NCI-H2196 (cell line): ENCODE results near the gene LRCH2.
"Not testable (repeated sequence)": the region's sequence is repeated elsewhere in the genome, so short reads cannot be mapped to it uniquely, and the experiment has no call there.

Experiments
- DNase-seq: peaks from one replicate; lab custom pipeline; 2025; ENCODE audit not compliant: unreplicated experiment; lab: John Stamatoyannopoulos, UW

LRCH2 gene

GRCh38 chrX:115233497-115234455 lies at the start of gene LRCH2:
Gene LRCH2, minus strand, starts transcription at chrX:115234096. Its CDS starts 55 bp downstream, at chrX:115234041.
- no peak for DNase-seq

- DNase-seq = no peak
Measured at GRCh38 chrX:115269051-115269683, 35.3 kb upstream of the LRCH2 start.

- DNase-seq = no peak
Measured at GRCh38 chrX:115268421-115268820, 34.5 kb upstream of the LRCH2 start.

GRCh38 chrX:115266300-115266699 lies 32.4 kb upstream of the LRCH2 start:
- DNase-seq = no peak

- DNase-seq = no peak
Measured at GRCh38 chrX:115264009-115264408, 30.1 kb upstream of the LRCH2 start.

- no peak for DNase-seq
Measured at GRCh38 chrX:115261148-115261547, 27.3 kb upstream of the LRCH2 start.

- no peak for DNase-seq
Measured at GRCh38 chrX:115260330-115260729, 26.4 kb upstream of the LRCH2 start.

GRCh38 chrX:115259238-115259875 lies 25.5 kb upstream of the LRCH2 start:
- no peak for DNase-seq

- DNase-seq = no peak
Measured at GRCh38 chrX:115257711-115258110, 23.8 kb upstream of the LRCH2 start.

- no peak for DNase-seq
Measured at GRCh38 chrX:115255003-115255402, 21.1 kb upstream of the LRCH2 start.

- no peak for DNase-seq
Measured at GRCh38 chrX:115251458-115252233, 17.8 kb upstream of the LRCH2 start.

- DNase-seq = no peak
Measured at GRCh38 chrX:115237056-115237455, 3.2 kb upstream of the LRCH2 start.

- DNase-seq = no peak
Measured at GRCh38 chrX:115236560-115236959, 2.7 kb upstream of the LRCH2 start.

GRCh38 chrX:115234461-115234860 lies 565 bp upstream of the LRCH2 start:
- no peak for DNase-seq

GRCh38 chrX:115232933-115233496 lies 881 bp downstream of the LRCH2 start:
- DNase-seq = no peak

GRCh38 chrX:115229337-115230003 lies 4.4 kb downstream of the LRCH2 start:
- no peak for DNase-seq

GRCh38 chrX:115226929-115227328 lies 7.0 kb downstream of the LRCH2 start:
- no peak for DNase-seq

GRCh38 chrX:115217346-115217745 lies 16.6 kb downstream of the LRCH2 start:
- not testable (repeated sequence) for DNase-seq

- DNase-seq = no peak
Measured at GRCh38 chrX:115214605-115215004, 19.3 kb downstream of the LRCH2 start.

- DNase-seq = no peak
Measured at GRCh38 chrX:115214151-115214550, 19.7 kb downstream of the LRCH2 start.
